Endodermal cell (in vitro differentiated cells): ENCODE data around the gene CHD2. TPM values are rescaled to one million over a fixed set of nuclear protein-coding genes. Genes with fewer than 3 reads are reported as not detected.
A peak's percentile ranks its signal among the peaks of the same experiment; 100 is the strongest.

Experiments used
- DNase-seq: peaks from one replicate; pipeline ENCODE4 v3.0.0-alpha.2; 2017
- H3K27ac ChIP-seq: 2 replicates; pipeline ENCODE4 v1.5.1; 2013; ENCODE audit warnings: mild to moderate bottlenecking, low read depth, low read length, moderate library complexity
- H3K27me3 ChIP-seq: 2 replicates; pipeline ENCODE4 v1.6.1; 2013; ENCODE audit warnings: mild to moderate bottlenecking, low read length, moderate library complexity; ENCODE audit not compliant: insufficient read depth, control insufficient read depth, poor library complexity, severe bottlenecking
- H3K36me3 ChIP-seq: 2 replicates; pipeline ENCODE4 v1.7.0; 2013; ENCODE audit warnings: mild to moderate bottlenecking, low read length, moderate library complexity; ENCODE audit not compliant: control insufficient read depth, insufficient read depth
- H3K4me1 ChIP-seq: one replicate; pipeline ENCODE4 v1.7.0; 2013; ENCODE audit warnings: low read length; ENCODE audit not compliant: control insufficient read depth, insufficient read depth
- H3K4me3 ChIP-seq: 2 replicates; pipeline ENCODE4 v1.5.1; 2013; ENCODE audit warnings: mild to moderate bottlenecking, low read length, moderate library complexity
- H3K9ac ChIP-seq: 2 replicates; pipeline ENCODE4 v1.6.1; 2013; ENCODE audit warnings: mild to moderate bottlenecking, low read length, moderate library complexity; ENCODE audit not compliant: poor library complexity, severe bottlenecking; ENCODE audit errors: extremely low read depth
- H3K9me3 ChIP-seq: 2 replicates; pipeline ENCODE4 v1.6.1; 2013; ENCODE audit warnings: mild to moderate bottlenecking, low read length, moderate library complexity; ENCODE audit not compliant: control insufficient read depth
- H3K27ac Mint-ChIP-seq: 2 replicates; pipeline ENCODE4 v1.8.0; 2020; ENCODE audit warnings: mixed read lengths
- H3K27me3 Mint-ChIP-seq: 2 replicates; pipeline ENCODE4 v1.8.0; 2021; ENCODE audit warnings: mild to moderate bottlenecking, mixed read lengths; ENCODE audit not compliant: insufficient read depth
- H3K36me3 Mint-ChIP-seq: 2 replicates; pipeline ENCODE4 v1.8.0; 2020; ENCODE audit warnings: low read depth, mixed read lengths
- H3K4me1 Mint-ChIP-seq: 2 replicates; pipeline ENCODE4 v1.8.0; 2020; ENCODE audit warnings: mixed read lengths
- H3K4me3 Mint-ChIP-seq: 2 replicates; pipeline ENCODE4 v1.8.0; 2020; ENCODE audit warnings: mild to moderate bottlenecking, moderate library complexity, mixed read lengths
- H3K9me3 Mint-ChIP-seq: 2 replicates; pipeline ENCODE4 v1.8.0; 2020; ENCODE audit warnings: mild to moderate bottlenecking, mixed read lengths
- CTCF ChIP-seq: fragments of 200-600 bp; sonication (generic); conservative IDR thresholded peaks from 2 replicates; pipeline ENCODE4 v1.5.0; 2021; ENCODE audit warnings: antibody characterized with exemption, mild to moderate bottlenecking
- WGBS, 2 experiments: methylation state at CpG; one replicate each; pipeline versions ENCODE4 v1.1.5 to v1.1.7; 2013; ENCODE audit warnings: missing lambda C conversion rate in 2 of 2, mixed read lengths in 1 of 2; ENCODE audit not compliant: insufficient coverage in 1 of 2, insufficient read length in 1 of 2; 5-methylcytosine and 5-hydroxymethylcytosine counted together
- total RNA-seq, 2 donors: library from RNA; stranded (reverse); fragmentation: NEBNext Ultra II Directional in 1 of 2; extraction: Animal tissue kit (Norgen Biotek cat#: 25700) in 1 of 2; gene quantifications; 2 replicates in 1 of 2; 3 replicates in 1 of 2; pipeline ENCODE4 v1.2.1, GENCODE V29; 2021

CHD2 gene
- total RNA-seq, 2 donors from 2014 or later, result 116 to 127 TPM

GRCh38 chr15:92907229-92907628 lies 7.1 kb downstream of the CHD2 start:
- H3K27ac Mint-ChIP-seq, result peak overlapping the region; percentile 87
- DNase-seq, result no peak
- Histone ChIP-seq H3K4me3 (peak overlapping the region; percentile 84), H3K27me3 (no peaks in the 10 kb centered on the region), H3K27ac (no peak overlapping the region), H3K9me3 (no peaks in the 10 kb centered on the region), H3K36me3 (peaks cover 59% of the 10 kb centered on the region), H3K4me1 (peaks cover 7% of the 10 kb centered on the region), H3K9ac (peak overlapping the region; percentile 29)
- H3K4me1 Mint-ChIP-seq, result peaks cover 68% of the 10 kb centered on the region
- peak overlapping the region; percentile 95 for H3K4me3 Mint-ChIP-seq
- peaks cover 47% of the 10 kb centered on the region for H3K36me3 Mint-ChIP-seq
- WGBS, 2 experiments, result 75 to 89% methylated on average over 1 of the region's 1 CpG
- H3K27me3 Mint-ChIP-seq, result no peaks in the 10 kb centered on the region
- H3K9me3 Mint-ChIP-seq, result no peaks in the 10 kb centered on the region
- no peak for TF ChIP-seq CTCF

GRCh38 chr15:92907896-92908712 lies 8.0 kb downstream of the CHD2 start:
- H3K4me1 ChIP-seq, result peaks cover 7% of the 10 kb centered on the region
- H3K36me3 ChIP-seq, result peaks cover 52% of the 10 kb centered on the region
- Mint-ChIP-seq H3K4me3 (peak overlapping the region; percentile 95), H3K27ac (peak overlapping the region; percentile 87), H3K36me3 (peaks cover 40% of the 10 kb centered on the region), H3K27me3 (no peaks in the 10 kb centered on the region), H3K9me3 (no peaks in the 10 kb centered on the region), H3K4me1 (peaks cover 71% of the 10 kb centered on the region)
- no peaks in the 10 kb centered on the region for H3K27me3 ChIP-seq
- DNase-seq, result no peak
- peak overlapping the region; percentile 29 for H3K9ac ChIP-seq
- 86% methylated on average over 5 of the region's 5 CpGs; no CpG with 5 or more reads in 1 of the 2 experiments for WGBS, 2 experiments
- H3K27ac ChIP-seq, result no peak overlapping the region
- no peak for TF ChIP-seq CTCF
- no peaks in the 10 kb centered on the region for H3K9me3 ChIP-seq
- H3K4me3 ChIP-seq, result peak overlapping the region; percentile 84

GRCh38 chr15:92908713-92909057 lies 8.6 kb downstream of the CHD2 start:
- Mint-ChIP-seq H3K4me3 (no peak overlapping the region), H3K9me3 (no peaks in the 10 kb centered on the region), H3K27me3 (no peaks in the 10 kb centered on the region), H3K4me1 (peaks cover 72% of the 10 kb centered on the region), H3K27ac (peak overlapping the region; percentile 5), H3K36me3 (peaks cover 38% of the 10 kb centered on the region)
- no peak for DNase-seq
- H3K27me3 ChIP-seq, result no peaks in the 10 kb centered on the region
- H3K4me1 ChIP-seq, result peaks cover 7% of the 10 kb centered on the region
- WGBS, 2 experiments, result 96% methylated on average over 4 to 6 of the region's 6 CpGs
- peak overlapping the region; percentile 84 for H3K4me3 ChIP-seq
- no peaks in the 10 kb centered on the region for H3K9me3 ChIP-seq
- H3K27ac ChIP-seq, result no peak overlapping the region
- TF ChIP-seq CTCF, result no peak
- peaks cover 48% of the 10 kb centered on the region for H3K36me3 ChIP-seq
- no peak overlapping the region for H3K9ac ChIP-seq
